CD14-positive monocyte (primary cell): ENCODE data around the gene CLIC1. TPM values are rescaled to one million over a fixed set of nuclear protein-coding genes. Genes with fewer than 3 reads are reported as not detected.

ENCODE experiments used
- DNase-seq, 3 donors: peaks; one replicate each; pipeline ENCODE4 v3.0.0-alpha.2; 2011 to 2022
- H2AFZ ChIP-seq: 2 replicates; pipeline ENCODE4 v1.6.0; 2012; ENCODE audit warnings: mild to moderate bottlenecking, low read depth, low read length, inconsistent platforms; ENCODE audit not compliant: insufficient read depth, poor library complexity, severe bottlenecking
- H3K27ac ChIP-seq, 2 donors: 1 replicate in 1 of 2; 2 replicates in 1 of 2; pipeline ENCODE4 v1.5.1; 2012 to 2013; ENCODE audit warnings: low read length in 2 of 2, control low read depth in 1 of 2, inconsistent platforms in 1 of 2, low read depth in 1 of 2, mild to moderate bottlenecking in 1 of 2
- H3K27me3 ChIP-seq, 2 donors: one replicate each; pipeline versions ENCODE4 v1.6.0 to v1.6.1; 2011 to 2013; ENCODE audit warnings: low read length in 2 of 2; ENCODE audit not compliant: control insufficient read depth in 2 of 2, insufficient read depth in 2 of 2
- H3K36me3 ChIP-seq, 2 donors: replicated peaks in 1 of 2; 1 replicate in 1 of 2; 2 replicates in 1 of 2; pipeline versions ENCODE4 v1.5.1 to v1.6.1; 2012 to 2013; ENCODE audit warnings: low read length in 2 of 2, control low read depth in 1 of 2, inconsistent platforms in 1 of 2, mild to moderate bottlenecking in 1 of 2; ENCODE audit not compliant: insufficient read depth in 2 of 2, control insufficient read depth in 1 of 2
- H3K4me1 ChIP-seq, 2 donors: 1 replicate in 1 of 2; 2 replicates in 1 of 2; pipeline versions ENCODE4 v1.5.1 to v1.6.1; 2012 to 2013; ENCODE audit warnings: low read length in 2 of 2, control low read depth in 1 of 2, inconsistent platforms in 1 of 2, mild to moderate bottlenecking in 1 of 2, moderate library complexity in 1 of 2; ENCODE audit not compliant: insufficient read depth in 2 of 2, control insufficient read depth in 1 of 2
- H3K4me2 ChIP-seq: replicated peaks from 2 replicates; pipeline ENCODE3; 2012; ENCODE audit warnings: low read length, moderate library complexity, mild to moderate bottlenecking; ENCODE audit not compliant: poor library complexity, severe bottlenecking; ENCODE audit errors: extremely low read depth
- H3K4me3 ChIP-seq, 3 experiments: fragments of 200-600 bp in 1 of 3; sonication (generic) in 1 of 3; replicated peaks in 1 of 3; 1 replicate in 2 of 3; 2 replicates in 1 of 3; pipeline ENCODE4 v1.5.1; 2011 to 2013; ENCODE audit warnings: low read length in 3 of 3, mild to moderate bottlenecking in 3 of 3, control low read depth in 2 of 3, low read depth in 2 of 3, inconsistent platforms in 1 of 3, moderate library complexity in 1 of 3
- H3K79me2 ChIP-seq: 2 replicates; pipeline ENCODE4 v1.6.0; 2012; ENCODE audit warnings: mild to moderate bottlenecking, control low read depth, inconsistent platforms, low read length, moderate library complexity; ENCODE audit not compliant: insufficient read depth
- H3K9ac ChIP-seq: 2 replicates; pipeline ENCODE4 v1.6.0; 2017; ENCODE audit warnings: low read length, mild to moderate bottlenecking; ENCODE audit not compliant: insufficient read depth, poor library complexity, severe bottlenecking
- H3K9me3 ChIP-seq, 2 donors: replicated peaks in 1 of 2; 1 replicate in 1 of 2; 2 replicates in 1 of 2; pipeline versions ENCODE4 v1.5.1 to v1.6.1; 2012 to 2013; ENCODE audit warnings: low read length in 2 of 2, control low read depth in 1 of 2; ENCODE audit not compliant: control insufficient read depth in 1 of 2, insufficient read depth in 1 of 2
- H4K20me1 ChIP-seq: 2 replicates; pipeline ENCODE4 v1.6.0; 2012; ENCODE audit warnings: mild to moderate bottlenecking, low read length, control low read depth, moderate library complexity; ENCODE audit not compliant: insufficient read depth
- H3K27ac Mint-ChIP-seq, 7 donors: one replicate each; pipeline ENCODE4 v1.8.0; 2020; ENCODE audit warnings: mild to moderate bottlenecking in 7 of 7, mixed read lengths in 7 of 7, moderate library complexity in 6 of 7, inconsistent platforms in 2 of 7
- H3K27me3 Mint-ChIP-seq, 3 donors: one replicate each; pipeline ENCODE4 v1.8.0; 2021 to 2022; ENCODE audit warnings: low read depth in 3 of 3, mild to moderate bottlenecking in 3 of 3, mixed read lengths in 3 of 3, moderate library complexity in 3 of 3, inconsistent platforms in 1 of 3
- H3K36me3 Mint-ChIP-seq, 2 donors: one replicate each; pipeline ENCODE4 v1.8.0; 2020; ENCODE audit warnings: mixed read lengths in 2 of 2, inconsistent platforms in 1 of 2, mild to moderate bottlenecking in 1 of 2
- H3K4me1 Mint-ChIP-seq: one replicate; pipeline ENCODE4 v1.8.0; 2020; ENCODE audit warnings: mild to moderate bottlenecking, mixed read lengths
- H3K4me3 Mint-ChIP-seq, 2 donors: one replicate each; pipeline ENCODE4 v1.8.0; 2020; ENCODE audit warnings: mild to moderate bottlenecking in 2 of 2, mixed read lengths in 2 of 2, moderate library complexity in 1 of 2
- H3K9me3 Mint-ChIP-seq, 7 donors: one replicate each; pipeline ENCODE4 v1.8.0; 2020 to 2022; ENCODE audit warnings: mixed read lengths in 7 of 7, mild to moderate bottlenecking in 6 of 7, moderate library complexity in 6 of 7, inconsistent platforms in 2 of 7
- WGBS: methylation state at CpG from one replicate; pipeline ENCODE4 v1.1.5; 2013; ENCODE audit warnings: missing lambda C conversion rate; ENCODE audit not compliant: insufficient coverage; 5-methylcytosine and 5-hydroxymethylcytosine counted together
- intact Hi-C, 2 donors: fragments of 100-400 bp; cut with micrococcal nuclease; formaldehyde crosslinking; loops; one replicate each; pipeline versions ENCODE4 v1.15.0 to v1.15.1; 2023
- polyA plus RNA-seq, 3 donors: library from polyadenylated mRNA; depleted of rRNA in 1 of 3; unstranded in 2 of 3; stranded (reverse) in 1 of 3; fragments of 300-500 nt in 2 of 3; fragments of >200 nt in 1 of 3; fragmentation: Illumina TruSeq in 2 of 3; gene quantifications; 1 replicate in 2 of 3; 2 replicates in 1 of 3; pipeline ENCODE4 v1.2.3, GENCODE V29; 2012 to 2021
- TF ChIP-seq, protein P1 (sequence below): fragments of 200-600 bp; IDR thresholded peaks from one replicate; pipeline ENCODE4 v1.8.0; 2022; ENCODE audit warnings: antibody characterized with exemption, mild to moderate bottlenecking

Gene CLIC1
- polyA plus RNA-seq, 3 donors, result 676 to 1,304 (median 1,196) TPM

DNA sequence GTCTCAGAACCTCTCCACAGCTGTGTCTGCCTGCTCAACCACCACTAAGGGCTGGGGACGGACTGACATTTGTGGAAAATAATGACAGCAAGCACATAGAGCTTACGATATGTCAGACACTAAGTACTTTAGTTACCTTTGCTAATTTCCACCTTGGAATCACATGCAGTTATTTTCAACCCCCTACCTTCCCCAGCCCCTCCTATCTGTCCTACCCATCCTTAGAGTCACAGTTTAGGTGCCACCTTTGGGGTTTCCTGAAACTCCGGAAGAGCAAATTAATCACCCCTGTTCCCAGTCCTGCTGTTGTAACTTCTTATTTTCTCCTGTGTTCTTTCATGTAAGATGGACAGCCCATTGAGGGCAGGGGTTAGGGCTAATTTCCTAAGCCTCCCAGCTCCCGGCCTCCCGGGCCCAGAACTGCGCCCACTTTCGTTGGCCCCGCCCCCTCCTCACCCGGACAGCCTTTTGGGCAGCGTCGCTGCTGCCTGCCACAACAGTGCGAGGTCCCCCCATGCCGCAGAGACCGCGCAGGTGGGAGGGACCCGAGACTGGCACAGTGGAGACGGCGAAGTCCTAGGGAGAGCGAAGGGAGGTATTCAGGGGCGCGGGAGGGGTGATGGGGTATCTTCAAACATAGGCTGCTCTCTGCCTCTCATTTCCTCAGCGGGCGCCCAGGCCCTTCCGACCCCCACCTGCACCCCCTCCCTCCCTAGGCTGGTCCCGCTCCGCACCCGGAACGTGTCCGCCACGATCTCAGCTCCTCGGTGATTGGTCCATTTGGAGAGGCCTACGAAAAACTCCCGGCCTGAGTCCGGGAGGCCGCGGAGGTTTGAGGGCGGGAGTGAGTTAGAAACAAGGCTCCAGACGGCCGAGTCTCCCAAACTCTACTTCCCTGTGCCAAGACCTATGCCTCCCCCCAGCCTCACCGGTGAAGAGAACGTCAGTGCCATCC is 8.3 kb downstream of the CLIC1 start:
- H3K4me3 ChIP-seq, result peak overlapping the region in 2 of 3 experiments; percentile 81 to 87
- H3K9ac ChIP-seq, result peak overlapping the region; percentile 71
- peaks cover 26 to 27% of the 10 kb centered on the region in 2 donors for H3K36me3 ChIP-seq
- H3K27ac Mint-ChIP-seq, result peak overlapping the region; percentile 96 to 99 (median 98)
- H2AFZ ChIP-seq, result no peak overlapping the region
- peak overlapping the region; percentile 94 to 96 for H3K27ac ChIP-seq
- DNase-seq, result peak in 2 of 3 donors; percentile 81 to 84
- H3K4me1 Mint-ChIP-seq, result peaks cover 67% of the 10 kb centered on the region
- H3K4me1 ChIP-seq, result peaks cover 61 to 75% of the 10 kb centered on the region in 2 donors
- H3K4me2 ChIP-seq, result peak overlapping the region; percentile 92
- peaks cover 53 to 55% of the 10 kb centered on the region in 2 donors for H3K36me3 Mint-ChIP-seq
- peaks cover 0 to 4% (median 0%) of the 10 kb centered on the region in 7 donors for H3K9me3 Mint-ChIP-seq
- H4K20me1 ChIP-seq, result peaks cover 29% of the 10 kb centered on the region
- peaks cover 4 to 11% (median 10%) of the 10 kb centered on the region in 3 donors for H3K27me3 Mint-ChIP-seq
- H3K27me3 ChIP-seq, result no peaks in the 10 kb centered on the region
- TF ChIP-seq, protein P1, sequence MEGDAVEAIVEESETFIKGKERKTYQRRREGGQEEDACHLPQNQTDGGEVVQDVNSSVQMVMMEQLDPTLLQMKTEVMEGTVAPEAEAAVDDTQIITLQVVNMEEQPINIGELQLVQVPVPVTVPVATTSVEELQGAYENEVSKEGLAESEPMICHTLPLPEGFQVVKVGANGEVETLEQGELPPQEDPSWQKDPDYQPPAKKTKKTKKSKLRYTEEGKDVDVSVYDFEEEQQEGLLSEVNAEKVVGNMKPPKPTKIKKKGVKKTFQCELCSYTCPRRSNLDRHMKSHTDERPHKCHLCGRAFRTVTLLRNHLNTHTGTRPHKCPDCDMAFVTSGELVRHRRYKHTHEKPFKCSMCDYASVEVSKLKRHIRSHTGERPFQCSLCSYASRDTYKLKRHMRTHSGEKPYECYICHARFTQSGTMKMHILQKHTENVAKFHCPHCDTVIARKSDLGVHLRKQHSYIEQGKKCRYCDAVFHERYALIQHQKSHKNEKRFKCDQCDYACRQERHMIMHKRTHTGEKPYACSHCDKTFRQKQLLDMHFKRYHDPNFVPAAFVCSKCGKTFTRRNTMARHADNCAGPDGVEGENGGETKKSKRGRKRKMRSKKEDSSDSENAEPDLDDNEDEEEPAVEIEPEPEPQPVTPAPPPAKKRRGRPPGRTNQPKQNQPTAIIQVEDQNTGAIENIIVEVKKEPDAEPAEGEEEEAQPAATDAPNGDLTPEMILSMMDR, result no peak
- no peaks in the 10 kb centered on the region for H3K9me3 ChIP-seq
- intact Hi-C loops, result loop anchor here (1.0 to 10.0 kb wide), 5 partner anchors 8 to 107 kb away; partner anchors contain the start of genes ABHD16A (in 1 of the 2), CLIC1 (in 1 of the 2) and LY6G5C (in 1 of the 2)
- peaks cover 44% of the 10 kb centered on the region for H3K79me2 ChIP-seq
- H3K4me3 Mint-ChIP-seq, result peak overlapping the region; percentile 96
- WGBS, result 79% methylated on average over 13 of the region's 41 CpGs

DNA sequence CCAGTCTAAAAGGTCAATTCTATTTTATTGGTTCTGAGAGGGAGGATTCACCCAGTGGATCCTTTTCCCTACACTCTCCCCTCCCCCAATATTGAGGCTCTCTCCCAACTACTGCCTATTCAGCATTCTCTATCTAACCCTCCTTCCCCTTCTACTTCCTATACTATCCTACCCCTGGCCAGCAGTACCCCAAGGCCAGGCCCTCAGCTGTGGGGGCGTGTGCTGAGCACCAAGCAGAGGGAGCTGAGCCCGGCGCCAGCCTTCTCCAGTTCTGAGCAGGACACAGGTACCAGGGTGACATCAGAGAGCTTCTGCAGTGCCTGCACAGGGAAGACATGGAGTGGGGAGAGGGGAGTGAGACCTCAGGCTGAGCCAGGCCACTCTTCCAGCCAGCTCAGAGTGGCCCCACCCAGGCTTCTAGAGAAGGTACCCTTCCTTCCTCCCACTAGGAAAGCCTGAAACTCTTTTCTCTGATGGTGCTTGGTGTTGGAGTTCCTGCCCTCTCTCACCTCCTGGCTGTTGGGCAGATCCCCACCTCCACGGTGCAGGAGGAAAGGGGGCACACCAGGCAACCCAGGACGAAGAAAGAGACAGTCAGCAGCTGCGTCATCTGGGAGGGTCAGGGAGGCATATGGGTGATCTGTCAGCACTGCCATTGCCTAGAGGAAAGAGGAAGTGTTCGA is 9.2 kb downstream of the CLIC1 start:
- Histone ChIP-seq H3K79me2 (peaks cover 36% of the 10 kb centered on the region), H3K4me3 (peak overlapping the region in 1 of 3 experiments; percentile 87), H2AFZ (peak overlapping the region; percentile 60), H3K4me2 (peak overlapping the region; percentile 92), H3K9me3 (no peaks in the 10 kb centered on the region), H4K20me1 (peaks cover 21% of the 10 kb centered on the region), H3K27ac (peak overlapping the region; percentile 94 to 96), H3K4me1 (peaks cover 55 to 68% of the 10 kb centered on the region in 2 donors), H3K27me3 (no peaks in the 10 kb centered on the region), H3K9ac (peak overlapping the region; percentile 71), H3K36me3 (peaks cover 18% of the 10 kb centered on the region in 2 donors)
- H3K9me3 Mint-ChIP-seq, result peaks cover 0 to 4% (median 0%) of the 10 kb centered on the region in 7 donors
- peak; percentile 87 to 94 (median 93) for DNase-seq
- H3K27ac Mint-ChIP-seq, result peak overlapping the region; percentile 96 to 99 (median 98)
- H3K36me3 Mint-ChIP-seq, result peaks cover 48 to 49% of the 10 kb centered on the region in 2 donors
- H3K4me1 Mint-ChIP-seq, result peaks cover 66% of the 10 kb centered on the region
- intact Hi-C loops, result loop anchor here (2.0 to 10.0 kb wide), 4 partner anchors 24 to 108 kb away; partner anchors contain the start of genes ABHD16A (in 1 of the 2) and LY6G5C (in 1 of the 2)
- TF ChIP-seq, protein P1, result no peak
- H3K4me3 Mint-ChIP-seq, result peak overlapping the region; percentile 68 to 70
- 62% methylated on average over 4 of the region's 7 CpGs for WGBS
- H3K27me3 Mint-ChIP-seq, result peaks cover 4 to 11% (median 10%) of the 10 kb centered on the region in 3 donors
